Measurements from ENCODE around the gene TERT.

Gene TERT

DNA sequence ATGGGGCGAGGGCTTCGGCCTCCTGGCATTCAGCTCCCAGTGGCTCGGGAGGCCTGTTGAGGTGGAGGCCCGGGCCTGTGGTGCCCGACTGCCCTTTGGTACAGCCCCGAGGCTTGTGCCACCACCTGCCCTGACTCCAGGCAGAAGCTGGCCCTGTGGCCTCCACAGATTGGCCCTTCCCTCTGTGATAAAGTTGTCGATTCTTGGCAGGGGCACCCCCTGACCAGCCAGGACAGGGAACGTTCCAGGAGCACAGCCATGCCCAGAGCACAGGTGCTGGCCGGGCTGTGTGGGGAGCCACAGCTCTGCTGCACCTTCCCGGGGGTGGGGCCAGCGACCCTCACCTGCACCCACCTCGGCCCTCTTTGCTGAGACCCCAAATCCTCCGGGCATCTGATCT, 37.0 kb downstream of the TERT start:
- Histone ChIP-seq H3K23ac (ENCODE audit: low read length) (no peak overlapping the region), H3K27me3 (ENCODE audit: insufficient read depth, low read length) (no peaks in the 10 kb centered on the region), H4K91ac (ENCODE audit: low read depth, low read length) (no peak overlapping the region), H3K36me3 (ENCODE audit: control insufficient read depth in 1 of 2, insufficient read depth in 2 of 2, low read length in 2 of 2) (no peaks in the 10 kb centered on the region), H3K4ac (ENCODE audit: low read depth, low read length) (no peak overlapping the region), H3K4me2 (ENCODE audit: low read length) (no peak overlapping the region), H3K79me2 (ENCODE audit: control insufficient read depth, insufficient read depth, low read length, poor library complexity) (no peaks in the 10 kb centered on the region), H2BK12ac (ENCODE audit: low read length) (no peak overlapping the region), H4K8ac (ENCODE audit: low read depth, low read length) (no peak overlapping the region), H4K12ac (ENCODE audit: low read depth, low read length) (no peak overlapping the region), H3K27ac (ENCODE audit: low read depth, low read length) (no peak overlapping the region), H3K18ac (ENCODE audit: low read length) (no peak overlapping the region), H3K9ac (ENCODE audit: low read length) (no peak overlapping the region), H2AK5ac (ENCODE audit: low read length) (no peak overlapping the region), H3K4me3 (ENCODE audit: low read depth, low read length) (no peak overlapping the region), H3K4me1 (ENCODE audit: control insufficient read depth in 1 of 2, insufficient read depth in 2 of 2, low read length in 2 of 2) (no peaks in the 10 kb centered on the region), H2AFZ (ENCODE audit: insufficient read depth, low read length, poor library complexity) (no peak overlapping the region), H3K79me1 (ENCODE audit: low read length) (no peaks in the 10 kb centered on the region), H2BK5ac (ENCODE audit: low read depth, low read length, poor library complexity) (no peak overlapping the region), H3K9me3 (ENCODE audit: insufficient read depth, low read depth, low read length) (peaks cover 29% of the 10 kb centered on the region), H3K14ac (ENCODE audit: low read length) (no peak overlapping the region), H2BK120ac (ENCODE audit: insufficient read depth, low read length, poor library complexity) (no peak overlapping the region)
- DNase-seq: no peak
- WGBS (ENCODE audit: extremely low coverage, insufficient coverage, insufficient read length): no CpG with 5 or more reads among the region's 13 CpGs

DNA sequence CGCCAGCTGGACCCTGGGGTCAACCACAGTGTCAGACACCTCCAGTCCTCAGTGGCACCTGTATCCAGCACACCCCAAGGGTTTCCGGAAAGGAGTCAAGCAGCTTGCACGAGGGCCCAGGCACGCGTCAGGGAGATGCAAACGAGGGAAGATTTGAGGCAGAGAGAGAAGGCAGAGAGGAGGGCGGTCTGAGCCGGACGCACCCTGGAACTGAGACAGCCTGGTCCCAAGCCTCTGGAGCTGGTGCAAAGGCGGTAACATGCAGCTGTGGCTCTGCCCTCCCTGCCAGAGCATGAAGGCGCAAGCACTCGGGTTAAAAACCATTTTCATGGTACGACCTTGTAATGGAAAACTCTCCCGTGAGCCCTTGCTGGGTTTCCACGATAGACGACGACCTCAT, 37.5 kb downstream of the TERT start:
- Histone ChIP-seq H3K4ac (ENCODE audit: low read depth, low read length) (no peak overlapping the region), H3K23ac (ENCODE audit: low read length) (no peak overlapping the region), H2BK5ac (ENCODE audit: low read depth, low read length, poor library complexity) (no peak overlapping the region), H3K18ac (ENCODE audit: low read length) (no peak overlapping the region), H3K27me3 (ENCODE audit: insufficient read depth, low read length) (no peaks in the 10 kb centered on the region), H4K8ac (ENCODE audit: low read depth, low read length) (no peak overlapping the region), H3K9ac (ENCODE audit: low read length) (no peak overlapping the region), H3K14ac (ENCODE audit: low read length) (no peak overlapping the region), H3K4me2 (ENCODE audit: low read length) (no peak overlapping the region), H2AK5ac (ENCODE audit: low read length) (no peak overlapping the region), H3K79me2 (ENCODE audit: control insufficient read depth, insufficient read depth, low read length, poor library complexity) (no peaks in the 10 kb centered on the region), H3K4me3 (ENCODE audit: low read depth, low read length) (no peak overlapping the region), H3K9me3 (ENCODE audit: insufficient read depth, low read depth, low read length) (peaks cover 24% of the 10 kb centered on the region), H4K91ac (ENCODE audit: low read depth, low read length) (no peak overlapping the region), H2AFZ (ENCODE audit: insufficient read depth, low read length, poor library complexity) (no peak overlapping the region), H2BK120ac (ENCODE audit: insufficient read depth, low read length, poor library complexity) (no peak overlapping the region), H3K27ac (ENCODE audit: low read depth, low read length) (no peak overlapping the region), H3K79me1 (ENCODE audit: low read length) (no peaks in the 10 kb centered on the region), H3K4me1 (ENCODE audit: control insufficient read depth in 1 of 2, insufficient read depth in 2 of 2, low read length in 2 of 2) (no peaks in the 10 kb centered on the region), H3K36me3 (ENCODE audit: control insufficient read depth in 1 of 2, insufficient read depth in 2 of 2, low read length in 2 of 2) (no peaks in the 10 kb centered on the region), H4K12ac (ENCODE audit: low read depth, low read length) (no peak overlapping the region), H2BK12ac (ENCODE audit: low read length) (no peak overlapping the region)
- WGBS (ENCODE audit: extremely low coverage, insufficient coverage, insufficient read length): no CpG with 5 or more reads among the region's 17 CpGs
- DNase-seq: no peak

DNA sequence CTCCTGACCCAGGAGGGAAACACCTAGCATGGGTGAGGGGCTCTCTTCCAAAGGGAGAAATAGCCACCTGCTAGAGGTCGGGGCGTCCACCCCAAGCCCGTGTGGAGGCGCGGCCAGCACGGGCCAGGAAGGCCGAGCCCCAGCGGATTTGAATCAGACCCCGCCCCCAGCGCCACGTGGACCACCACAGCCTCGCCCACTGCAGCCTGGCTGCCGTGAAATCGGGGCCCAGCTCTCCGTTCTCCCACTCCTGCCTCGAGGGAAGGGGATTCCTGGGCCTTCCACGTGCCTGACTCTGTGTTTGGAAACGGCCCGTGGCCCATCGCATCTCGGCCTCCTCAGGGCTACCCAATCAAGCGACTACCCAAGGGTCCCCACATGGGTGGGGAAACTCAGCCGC, 38.1 kb downstream of the TERT start:
- no peak overlapping the region for H3K23ac ChIP-seq (ENCODE audit: low read length)
- H3K79me2 ChIP-seq (ENCODE audit: control insufficient read depth, insufficient read depth, low read length, poor library complexity): no peaks in the 10 kb centered on the region
- no peak overlapping the region for H4K12ac ChIP-seq (ENCODE audit: low read depth, low read length)
- no CpG with 5 or more reads among the region's 23 CpGs for WGBS (ENCODE audit: extremely low coverage, insufficient coverage, insufficient read length)
- H3K79me1 ChIP-seq (ENCODE audit: low read length): no peaks in the 10 kb centered on the region
- DNase-seq: no peak
- H4K8ac ChIP-seq (ENCODE audit: low read depth, low read length): no peak overlapping the region
- H3K27me3 ChIP-seq (ENCODE audit: insufficient read depth, low read length): no peaks in the 10 kb centered on the region
- H3K9me3 ChIP-seq (ENCODE audit: insufficient read depth, low read depth, low read length): peaks cover 21% of the 10 kb centered on the region
- H2BK5ac ChIP-seq (ENCODE audit: low read depth, low read length, poor library complexity): no peak overlapping the region
- H4K91ac ChIP-seq (ENCODE audit: low read depth, low read length): no peak overlapping the region
- H2BK120ac ChIP-seq (ENCODE audit: insufficient read depth, low read length, poor library complexity): no peak overlapping the region
- H3K36me3 ChIP-seq (ENCODE audit: control insufficient read depth in 1 of 2, insufficient read depth in 2 of 2, low read length in 2 of 2): no peaks in the 10 kb centered on the region
- H3K18ac ChIP-seq (ENCODE audit: low read length): no peak overlapping the region
- no peak overlapping the region for H2AFZ ChIP-seq (ENCODE audit: insufficient read depth, low read length, poor library complexity)
- H2AK5ac ChIP-seq (ENCODE audit: low read length): no peak overlapping the region
- no peaks in the 10 kb centered on the region for H3K4me1 ChIP-seq (ENCODE audit: control insufficient read depth in 1 of 2, insufficient read depth in 2 of 2, low read length in 2 of 2)
- no peak overlapping the region for H2BK12ac ChIP-seq (ENCODE audit: low read length)
- H3K4me3 ChIP-seq (ENCODE audit: low read depth, low read length): peak overlapping the region; percentile 16
- H3K4me2 ChIP-seq (ENCODE audit: low read length): no peak overlapping the region
- no peak overlapping the region for H3K9ac ChIP-seq (ENCODE audit: low read length)
- H3K27ac ChIP-seq (ENCODE audit: low read depth, low read length): no peak overlapping the region
- H3K4ac ChIP-seq (ENCODE audit: low read depth, low read length): no peak overlapping the region
- H3K14ac ChIP-seq (ENCODE audit: low read length): no peak overlapping the region

DNA sequence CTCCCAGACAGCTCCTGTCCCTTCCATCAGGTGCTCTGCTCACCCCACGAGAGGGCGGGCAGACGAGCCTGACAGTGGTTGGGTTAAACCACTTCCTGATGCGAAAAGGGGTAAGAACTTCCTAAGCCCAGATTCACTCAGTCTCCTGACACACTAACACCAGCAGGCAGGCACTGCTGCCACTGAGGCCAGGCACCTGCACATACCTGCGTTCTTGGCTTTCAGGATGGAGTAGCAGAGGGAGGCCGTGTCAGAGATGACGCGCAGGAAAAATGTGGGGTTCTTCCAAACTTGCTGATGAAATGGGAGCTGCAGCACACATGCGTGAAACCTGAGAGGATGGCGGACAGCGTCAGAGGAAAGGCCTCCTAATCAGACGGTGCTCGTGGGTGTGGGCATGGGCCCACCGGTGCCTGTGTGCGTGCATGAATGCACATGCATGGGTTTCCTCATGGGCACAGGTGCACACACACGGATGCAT, 39.7 kb downstream of the TERT start:
- Histone ChIP-seq H3K4me3 (ENCODE audit: low read depth, low read length) (no peak overlapping the region), H3K4ac (ENCODE audit: low read depth, low read length) (no peak overlapping the region), H4K91ac (ENCODE audit: low read depth, low read length) (no peak overlapping the region), H3K27ac (ENCODE audit: low read depth, low read length) (no peak overlapping the region), H3K79me1 (ENCODE audit: low read length) (no peaks in the 10 kb centered on the region), H3K27me3 (ENCODE audit: insufficient read depth, low read length) (no peaks in the 10 kb centered on the region), H3K9ac (ENCODE audit: low read length) (no peak overlapping the region), H3K4me1 (ENCODE audit: control insufficient read depth in 1 of 2, insufficient read depth in 2 of 2, low read length in 2 of 2) (no peaks in the 10 kb centered on the region), H3K9me3 (ENCODE audit: insufficient read depth, low read depth, low read length) (peaks cover 8% of the 10 kb centered on the region), H3K4me2 (ENCODE audit: low read length) (no peak overlapping the region), H3K79me2 (ENCODE audit: control insufficient read depth, insufficient read depth, low read length, poor library complexity) (no peaks in the 10 kb centered on the region), H3K36me3 (ENCODE audit: control insufficient read depth in 1 of 2, insufficient read depth in 2 of 2, low read length in 2 of 2) (no peaks in the 10 kb centered on the region), H3K18ac (ENCODE audit: low read length) (no peak overlapping the region), H3K14ac (ENCODE audit: low read length) (no peak overlapping the region), H2BK5ac (ENCODE audit: low read depth, low read length, poor library complexity) (no peak overlapping the region), H3K23ac (ENCODE audit: low read length) (no peak overlapping the region), H2BK12ac (ENCODE audit: low read length) (no peak overlapping the region), H4K8ac (ENCODE audit: low read depth, low read length) (no peak overlapping the region), H2AK5ac (ENCODE audit: low read length) (no peak overlapping the region), H2BK120ac (ENCODE audit: insufficient read depth, low read length, poor library complexity) (no peak overlapping the region), H4K12ac (ENCODE audit: low read depth, low read length) (no peak overlapping the region), H2AFZ (ENCODE audit: insufficient read depth, low read length, poor library complexity) (no peak overlapping the region)
- no peak for DNase-seq
- no CpG with 5 or more reads among the region's 16 CpGs for whole genome bisulfite sequencing (ENCODE audit: extremely low coverage, insufficient coverage, insufficient read length)

All from trophoblast cell (in vitro differentiated cells and primary cell).